SK-MEL-5 (cell line): ENCODE measurements around the gene SEMA4B. TPM values are rescaled to one million over a fixed set of nuclear protein-coding genes. Genes with fewer than 3 reads are reported as not detected.
"Not testable (repeated sequence)": the region's sequence is repeated elsewhere in the genome, so short reads cannot be mapped to it uniquely, and the experiment has no call there.

ENCODE experiments used
- DNase-seq: peaks from one replicate; pipeline ENCODE4 v3.0.0-alpha.2; 2016; ENCODE audit warnings: low read depth, low spot score
- in situ Hi-C: cut with HindIII; loops from 2 replicates; pipeline ENCODE4 v1.10.0; 2016; ENCODE audit warnings: low sequenced_read_pairs, high pct_unique_total_duplicates, low pct_unique_long_range_greater_than_20kb
- total RNA-seq: library from RNA; depleted of rRNA; stranded (reverse); fragments of >200 nt; shearing (Covaris generic); gene quantifications from 2 replicates; pipeline ENCODE4 v1.2.3, GENCODE V29; 2014

SEMA4B gene
- total RNA-seq, 1 experiment from 2014 or later: 10.6 TPM

DNA sequence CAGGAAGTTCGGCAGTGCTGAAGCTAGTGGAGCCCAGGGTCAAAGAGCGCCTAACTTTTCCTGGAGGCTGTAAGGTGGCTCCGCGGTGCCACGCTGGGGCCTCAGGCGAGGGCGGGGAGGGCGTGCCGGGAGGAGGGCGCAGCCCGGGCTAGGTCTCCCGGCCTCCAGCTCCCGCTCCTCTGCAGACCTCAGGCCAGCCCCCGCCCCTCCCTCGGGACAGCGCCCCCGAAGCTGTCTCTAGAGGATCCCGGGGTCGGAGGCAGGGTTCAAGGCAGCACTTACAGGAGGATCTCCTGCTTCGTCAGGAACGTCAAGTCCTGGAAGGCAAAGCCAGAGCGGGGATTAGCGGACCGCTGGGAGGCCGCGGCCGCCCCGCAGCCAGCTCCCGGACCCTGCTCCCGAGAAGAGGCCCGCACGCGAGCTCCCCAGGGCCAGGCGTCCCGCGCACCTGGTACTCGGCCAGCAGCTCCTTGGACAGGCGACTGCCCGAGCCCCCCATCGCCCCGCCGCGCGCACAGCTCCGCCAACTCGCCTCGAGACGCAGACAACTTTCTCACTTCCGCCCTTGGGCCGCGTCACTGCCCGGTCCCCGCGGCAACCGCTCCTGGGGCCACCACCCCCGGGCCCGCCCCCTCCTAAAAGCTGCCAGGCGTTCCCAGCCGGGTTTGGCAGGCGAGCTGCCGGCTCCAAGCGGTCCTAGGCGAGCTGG lies 32.4 kb downstream of the SEMA4B start, which contains the start of gene CIB1:
Gene CIB1, minus strand, starts transcription at position 555 of the 709 bp plus-strand sequence. Its CDS starts 56 bp downstream, at position 499.
- in situ Hi-C loops: no loop called here
- DNase-seq: peak; percentile 95

DNA sequence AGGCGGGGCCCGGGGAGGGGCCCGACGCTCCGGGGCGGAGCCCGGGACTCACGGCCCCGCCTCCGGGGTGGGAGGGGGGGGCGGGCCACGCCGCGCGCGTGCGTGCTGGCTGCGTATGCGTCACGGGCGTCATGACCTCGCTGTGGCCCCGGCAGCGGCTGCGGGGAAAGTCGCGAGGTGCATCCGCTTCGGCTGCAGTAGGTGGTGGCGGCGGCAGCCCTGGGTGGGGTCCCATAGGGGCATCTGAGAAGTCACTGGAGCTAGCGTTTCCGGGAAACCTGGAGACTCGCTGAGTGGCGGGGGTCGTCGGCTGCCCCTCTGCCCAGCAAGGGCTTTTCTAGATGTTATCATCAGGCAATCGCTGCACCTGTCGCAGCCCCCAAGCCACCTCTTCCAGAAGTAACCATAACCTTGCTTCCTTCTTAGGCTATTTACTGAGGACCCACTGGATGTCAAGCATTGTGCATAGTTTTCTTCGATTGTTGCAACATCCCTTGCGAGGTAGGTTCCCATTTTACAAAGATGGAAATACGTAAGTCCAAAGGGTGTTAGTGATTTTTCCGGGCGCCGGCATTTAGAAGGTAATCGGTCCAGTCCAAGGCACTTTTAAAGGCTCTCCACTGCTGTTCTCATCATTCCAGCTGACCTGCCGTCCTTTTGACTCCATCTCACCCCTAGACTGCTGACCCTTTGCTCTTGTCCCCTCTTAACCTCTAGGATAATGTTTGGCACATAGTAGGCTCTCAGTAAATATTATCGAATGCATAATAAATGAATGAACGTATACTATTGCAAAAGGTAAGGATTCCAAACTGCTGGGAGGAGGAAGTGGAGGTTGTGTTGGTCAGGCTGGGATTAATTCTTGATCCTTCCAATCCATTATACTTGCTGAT lies 33.2 kb downstream of the SEMA4B start, which contains the start of gene GDPGP1:
Gene GDPGP1, plus strand, starts transcription at position 114 of the 893 bp plus-strand sequence. CDS start 6,700 bp downstream, outside the sequence.
- in situ Hi-C loops: no loop called here
- DNase-seq: peak; percentile 14

DNA sequence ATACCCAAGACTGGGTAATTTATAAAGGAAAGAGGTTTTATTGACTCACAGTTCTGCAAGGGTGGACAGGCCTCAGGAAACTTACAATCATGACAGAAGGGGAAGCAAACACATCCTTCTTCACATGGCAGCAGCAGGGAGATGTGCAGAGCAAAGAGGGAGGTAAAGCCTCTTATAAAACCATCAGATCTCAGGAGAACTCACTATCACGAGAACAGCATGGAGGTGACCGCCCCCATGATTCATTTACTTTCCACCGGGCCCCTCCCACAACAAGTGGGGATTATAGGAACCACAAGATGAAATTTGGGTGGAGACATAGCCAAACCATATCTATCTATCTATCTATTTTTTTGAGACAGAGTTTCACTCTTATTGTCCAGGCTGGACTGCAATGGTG lies 38.2 kb downstream of the SEMA4B start:
- in situ Hi-C loops: no loop called here
- no peak for DNase-seq

DNA sequence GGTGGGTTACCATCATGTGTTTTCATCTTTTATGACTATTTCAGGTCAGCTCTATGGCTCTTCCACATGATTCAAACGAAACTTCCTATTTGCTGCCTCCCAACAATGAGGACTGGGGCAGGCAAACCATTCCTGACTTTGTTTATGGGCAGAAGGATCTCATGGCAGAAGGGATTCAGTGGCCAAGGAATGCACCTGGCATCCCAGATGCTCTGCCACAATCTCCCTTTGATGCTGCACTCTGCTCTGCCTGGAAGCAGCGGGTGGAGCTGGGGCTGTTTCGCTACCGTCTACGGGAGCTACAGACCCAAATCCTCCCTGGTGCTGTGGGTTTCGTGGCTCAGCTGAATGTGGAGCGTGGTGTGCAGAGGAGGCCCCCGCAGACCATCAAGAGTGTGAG lies 39.7 kb downstream of the SEMA4B start:
- in situ Hi-C loops: no loop called here

DNA sequence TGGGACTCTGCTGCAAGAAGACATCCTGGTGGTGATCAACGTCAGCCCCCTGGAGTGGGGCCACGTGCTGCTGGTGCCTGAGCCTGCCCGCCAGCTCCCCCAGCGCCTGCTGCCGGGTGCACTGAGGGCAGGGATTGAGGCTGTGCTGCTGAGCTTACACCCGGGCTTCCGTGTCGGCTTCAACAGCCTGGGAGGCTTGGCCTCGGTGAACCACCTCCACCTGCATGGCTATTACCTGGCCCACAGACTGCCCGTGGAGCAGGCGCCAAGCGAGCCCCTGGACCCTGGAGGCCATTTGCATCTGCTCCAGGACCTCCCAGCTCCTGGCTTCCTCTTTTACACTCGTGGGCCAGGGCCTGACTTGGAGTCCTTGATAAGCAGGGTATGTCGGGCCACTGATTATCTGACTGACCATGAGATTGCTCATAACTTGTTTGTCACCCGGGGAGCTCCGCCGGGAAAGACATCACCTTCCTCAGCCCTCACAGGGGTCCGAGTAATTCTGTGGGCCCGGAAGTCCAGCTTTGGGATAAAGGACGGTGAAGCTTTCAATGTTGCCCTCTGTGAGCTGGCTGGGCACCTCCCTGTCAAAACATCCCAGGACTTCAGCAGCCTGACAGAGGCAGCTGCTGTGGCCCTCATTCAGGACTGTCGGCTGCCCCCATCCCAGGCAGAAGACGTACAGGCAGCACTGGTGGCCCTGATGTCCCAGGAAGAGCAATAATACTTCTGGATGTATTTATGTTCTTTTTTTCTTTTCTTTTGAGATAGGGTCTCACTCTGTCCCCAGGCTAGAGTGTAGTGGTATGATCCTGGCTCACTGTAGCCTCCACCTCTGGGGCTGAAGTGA lies 40.4 kb downstream of the SEMA4B start:
- no peak for DNase-seq

More for the DNA sequence above, 39.7 kb downstream of the SEMA4B start:
- DNase-seq: no peak

DNA sequence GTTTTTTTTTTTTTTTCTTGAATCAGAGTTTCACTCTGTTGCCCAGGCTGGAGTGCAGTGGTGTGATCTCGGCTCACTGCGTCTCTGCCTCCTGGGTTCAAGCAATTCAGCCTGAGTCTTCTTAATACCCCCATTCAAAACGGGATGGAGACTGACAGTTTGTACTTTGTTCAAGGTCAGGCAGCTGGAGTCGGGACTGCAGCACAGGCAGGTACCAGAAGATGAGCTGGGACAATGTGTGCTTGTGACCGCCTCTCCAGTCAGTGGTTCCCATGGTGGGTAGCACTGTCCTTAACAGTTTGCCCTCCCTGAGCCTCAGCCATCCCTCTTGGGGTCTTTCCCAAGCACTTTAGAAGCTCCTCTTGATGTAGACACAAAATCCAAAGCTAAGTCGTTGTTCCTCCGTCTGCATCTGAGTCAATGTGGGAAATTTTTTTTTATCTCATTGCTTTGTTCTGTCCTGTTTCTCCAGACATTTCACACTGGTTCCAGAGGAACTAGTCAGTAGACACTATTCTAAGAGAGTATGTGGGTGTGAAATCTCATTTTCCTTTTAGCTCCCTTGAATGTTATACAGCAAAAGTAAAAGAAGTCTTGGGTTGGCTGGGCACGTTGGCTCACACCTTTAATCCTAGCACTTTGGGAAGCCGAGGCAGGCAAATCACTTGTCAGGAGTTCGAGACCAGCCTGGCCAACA lies 43.0 kb downstream of the SEMA4B start:
- in situ Hi-C loops: no loop called here
- DNase-seq: no peak

More for the DNA sequence above, 40.4 kb downstream of the SEMA4B start:
- in situ Hi-C loops: no loop called here

DNA sequence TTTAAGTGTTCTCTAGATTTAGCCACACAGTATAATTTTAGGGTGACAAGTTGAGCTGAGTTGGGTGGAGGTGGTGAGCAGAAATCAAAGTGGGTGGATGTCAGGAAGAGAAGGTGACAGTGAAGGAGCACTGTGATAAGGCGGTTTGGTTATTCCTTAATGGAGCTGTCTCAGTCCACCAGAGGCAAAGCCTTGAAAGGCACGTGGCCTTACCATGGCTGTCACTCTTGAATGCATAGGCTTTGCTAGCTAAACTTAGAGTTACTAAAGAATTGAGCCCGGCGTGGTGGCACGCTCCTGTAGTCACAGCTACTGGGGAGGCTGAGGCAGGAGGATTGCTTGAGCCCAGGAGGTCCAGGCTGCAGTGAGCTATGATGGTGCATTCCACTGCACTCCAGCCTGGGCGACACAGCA lies 47.7 kb downstream of the SEMA4B start:
- in situ Hi-C loops: no loop called here
- no peak for DNase-seq

DNA sequence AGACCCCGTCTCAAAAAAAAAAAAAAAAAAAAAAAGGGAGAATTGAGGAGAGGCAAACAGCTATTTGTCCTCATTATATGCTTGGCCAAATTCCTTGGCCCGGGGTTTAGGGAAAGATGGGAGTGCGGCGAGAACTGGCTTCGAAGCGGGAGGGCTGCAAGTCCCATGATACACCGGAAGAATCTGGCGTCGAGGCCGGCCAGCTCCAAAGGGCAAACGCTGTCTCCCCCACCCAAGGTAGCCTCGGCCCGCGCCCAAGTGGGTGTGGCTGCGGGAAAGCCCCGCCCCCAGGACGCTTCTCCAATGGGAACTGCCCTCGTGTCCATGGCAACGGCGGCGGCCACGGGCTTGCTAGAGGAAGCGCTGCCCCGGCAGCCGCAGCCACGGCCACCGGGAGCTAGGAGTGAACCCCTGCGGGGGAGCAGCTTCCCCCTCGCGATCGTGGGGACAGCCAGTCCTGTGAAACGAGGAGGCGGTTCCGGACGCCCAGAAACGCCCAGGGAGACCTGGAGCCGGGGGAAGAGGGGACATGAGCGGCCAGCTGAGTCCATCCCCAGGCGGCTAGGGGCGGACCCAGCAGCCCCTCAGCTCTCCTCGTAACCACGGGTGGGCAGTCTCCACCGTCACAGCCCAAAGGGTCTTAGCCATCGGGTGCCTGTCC lies 48.2 kb downstream of the SEMA4B start, which contains the start of gene TTLL13:
Gene TTLL13, plus strand, starts transcription at position 354 of the 661 bp plus-strand sequence. CDS start 1,075 bp downstream, outside the sequence.
- peak; percentile 90 for DNase-seq
- in situ Hi-C loops: no loop called here

DNA sequence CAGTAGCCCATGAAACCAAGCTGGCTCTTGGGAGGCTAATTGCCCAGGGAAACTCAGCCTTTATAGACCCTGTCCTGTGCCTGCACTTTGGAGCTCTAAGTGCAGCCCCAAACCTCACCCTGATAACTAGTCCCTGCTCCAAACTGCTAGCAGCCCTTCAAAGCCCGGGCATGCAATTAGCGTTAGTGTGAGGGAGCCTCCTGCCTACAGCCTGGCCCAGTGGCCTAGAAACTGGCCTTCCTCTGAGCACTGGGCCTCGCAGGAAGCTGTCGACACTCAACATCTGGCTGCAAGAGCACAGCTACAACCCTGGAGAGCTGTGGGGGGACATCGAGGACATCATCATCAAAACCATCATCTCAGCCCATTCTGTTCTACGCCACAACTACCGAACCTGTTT lies 56.6 kb downstream of the SEMA4B start:
- no peak for DNase-seq
- in situ Hi-C loops: no loop called here

DNA sequence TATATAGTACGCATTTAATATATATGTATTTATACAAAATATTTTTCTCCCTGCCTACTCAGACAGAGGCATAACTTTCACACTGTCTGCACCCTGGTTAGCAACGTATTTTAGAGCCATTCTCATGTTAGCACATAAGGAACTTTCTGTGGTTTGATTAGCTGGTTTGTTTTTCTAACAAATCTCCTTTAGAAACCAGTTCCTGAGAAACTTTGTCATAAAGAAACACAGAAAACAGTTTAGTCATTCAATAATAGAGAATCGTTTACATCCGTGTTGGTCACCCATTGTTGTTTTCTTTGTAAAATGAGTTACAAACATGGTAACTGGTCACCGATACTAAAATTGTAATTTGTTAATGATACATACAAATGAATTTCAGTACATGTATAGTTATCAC lies 58.4 kb downstream of the SEMA4B start:
- in situ Hi-C loops: no loop called here
- no peak for DNase-seq

DNA sequence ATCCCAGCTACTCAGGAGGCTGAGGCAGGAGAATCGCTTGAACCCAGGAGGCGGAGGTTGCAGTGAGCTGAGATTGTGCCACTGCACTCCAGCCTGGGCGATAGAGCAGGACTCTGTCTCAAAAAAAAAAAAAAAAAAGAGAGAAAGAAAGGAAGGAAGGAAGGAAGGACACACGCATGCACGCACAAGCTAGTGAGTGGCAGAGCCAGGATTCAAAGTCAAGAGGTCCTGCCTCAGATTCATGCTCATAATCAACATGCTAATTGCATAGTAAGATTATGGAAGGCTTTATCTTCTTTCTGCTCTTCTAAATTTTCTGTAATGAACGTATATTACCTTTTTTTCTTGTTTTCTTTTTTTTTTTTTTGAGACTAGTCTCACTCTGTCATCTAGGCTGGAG lies 59.6 kb downstream of the SEMA4B start:
- in situ Hi-C loops, DNase-seq: not testable (repeated sequence)

DNA sequence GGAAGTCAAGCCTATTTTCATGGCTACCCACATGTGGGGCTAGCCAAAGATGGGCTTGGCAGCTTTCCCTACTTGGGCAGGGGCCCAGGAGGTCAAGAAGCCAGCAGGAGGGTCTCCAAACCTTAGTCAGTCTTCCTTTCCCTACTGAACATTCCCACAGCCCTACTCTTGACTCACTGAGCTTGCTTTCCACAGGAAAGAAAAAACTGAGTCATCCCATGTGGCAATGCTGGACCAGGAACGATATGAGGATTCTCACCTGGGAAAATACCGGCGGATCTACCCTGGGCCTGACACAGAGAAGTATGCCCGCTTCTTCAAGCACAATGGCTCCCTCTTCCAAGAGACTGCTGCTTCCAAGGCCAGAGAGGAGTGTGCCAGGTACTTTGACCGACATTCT lies 60.7 kb downstream of the SEMA4B start:
- in situ Hi-C loops: no loop called here
- no peak for DNase-seq

DNA sequence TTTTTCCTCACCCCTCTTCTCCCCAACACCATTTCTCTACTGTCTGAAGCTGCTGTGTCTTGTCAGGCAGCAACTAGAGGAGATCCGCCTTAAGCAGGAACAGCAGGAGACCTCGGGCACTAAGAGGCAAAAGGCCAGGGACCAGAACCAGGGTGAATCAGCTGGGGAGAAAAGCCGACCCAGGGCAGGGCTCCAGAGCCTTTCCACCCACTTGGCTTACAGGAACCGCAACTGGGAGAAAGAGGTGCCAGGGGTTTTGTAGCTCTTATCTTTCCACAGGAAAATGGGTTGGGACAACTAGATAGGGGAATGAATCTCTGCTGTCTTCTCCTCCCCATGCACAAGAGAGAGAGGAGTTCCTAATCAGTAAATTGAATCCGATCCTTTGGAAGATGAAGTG lies 61.3 kb downstream of the SEMA4B start:
- no peak for DNase-seq
- in situ Hi-C loops: no loop called here

DNA sequence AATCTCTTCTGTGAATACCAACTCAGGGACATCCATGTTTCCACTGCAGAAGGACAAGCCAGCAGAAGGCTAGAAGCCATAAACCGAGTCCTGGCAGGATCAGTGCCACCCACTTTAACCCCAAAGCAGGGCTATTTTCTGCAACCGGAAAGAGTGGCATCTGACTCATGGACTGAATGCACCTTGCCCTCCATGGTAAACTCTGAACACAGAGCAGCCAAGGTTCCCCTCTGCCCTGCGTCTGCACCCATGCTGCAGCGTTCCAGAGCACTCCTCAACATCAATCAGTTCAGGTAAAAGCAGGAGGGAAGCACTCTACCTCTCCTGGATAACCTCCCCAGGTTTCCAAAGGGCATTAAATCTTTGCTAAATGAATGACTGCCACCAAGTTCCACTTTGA lies 63.5 kb downstream of the SEMA4B start:
- DNase-seq: peak; percentile 15
- in situ Hi-C loops: no loop called here

DNA sequence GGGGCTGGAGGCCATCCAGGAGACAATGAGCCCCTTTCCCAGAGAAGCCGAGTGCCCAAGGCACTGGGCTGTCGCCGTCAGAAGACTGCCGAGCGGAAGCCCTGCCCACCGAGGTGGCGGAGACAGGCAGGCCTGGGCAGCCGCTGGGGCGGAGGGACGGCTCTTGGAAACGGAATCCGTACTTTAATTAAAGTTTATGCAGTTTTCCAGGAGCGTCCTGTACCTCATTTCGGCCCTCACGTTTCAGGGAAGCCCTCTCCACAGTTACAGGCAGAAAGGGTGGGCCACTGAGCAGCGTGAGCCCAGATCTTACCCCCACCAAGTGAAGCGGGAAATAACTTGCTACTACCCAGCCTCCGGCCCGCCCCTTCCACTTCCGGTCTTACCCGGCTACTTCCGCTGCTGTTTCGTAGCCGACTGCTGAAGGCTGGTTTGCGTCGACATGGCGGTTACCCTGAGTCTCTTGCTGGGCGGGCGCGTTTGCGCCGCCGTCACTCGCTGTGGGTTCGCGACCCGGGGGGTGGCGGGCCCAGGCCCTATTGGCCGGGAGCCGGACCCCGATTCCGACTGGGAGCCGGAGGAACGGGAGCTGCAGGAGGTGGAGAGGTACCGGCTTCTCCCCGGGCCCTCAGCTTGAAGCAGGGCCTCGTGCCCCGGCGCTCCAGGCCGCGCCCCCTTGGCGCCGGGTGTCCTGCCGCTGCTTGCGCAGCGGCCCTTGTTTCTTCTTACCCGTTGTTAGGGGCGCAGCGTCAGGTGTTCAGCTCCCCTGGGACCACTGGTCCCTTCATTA lies 64.3 kb downstream of the SEMA4B start, which contains the start of gene NGRN:
Gene NGRN, plus strand, starts transcription at position 402 of the 790 bp plus-strand sequence. Its CDS starts 41 bp downstream, at position 443.
- peak; percentile 93 for DNase-seq
- in situ Hi-C loops: no loop called here

DNA sequence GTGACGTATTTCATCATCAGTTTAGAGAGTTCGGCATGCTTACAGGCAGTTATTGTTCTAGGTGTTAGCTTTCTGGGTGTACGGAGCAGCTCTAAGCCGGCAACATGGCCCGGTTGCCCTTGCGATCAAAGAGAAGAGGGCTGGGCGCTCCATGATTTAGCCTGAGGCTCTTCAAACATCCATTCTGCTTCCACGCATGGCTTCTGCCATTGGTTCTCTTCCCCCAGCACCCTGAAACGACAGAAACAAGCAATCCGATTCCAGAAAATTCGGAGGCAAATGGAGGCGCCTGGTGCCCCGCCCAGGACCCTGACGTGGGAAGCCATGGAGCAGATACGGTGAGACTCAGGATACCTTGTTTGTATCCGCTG lies 64.9 kb downstream of the SEMA4B start:
- in situ Hi-C loops: no loop called here
- DNase-seq: peak; percentile 60
